ENCODE data around the gene BID.

GRCh38 chr22:17783312-17783711 is 9.0 kb upstream of the BID start:
- TF ChIP-seq AFF4 (CRISPR knock-in tag; IDR thresholded peaks at IDR 0.05; ENCODE audit: borderline replicate concordance) (no peak), MAX (CRISPR knock-in tag; IDR thresholded peaks at IDR 0.05) (no peak), CTCF (IDR thresholded peaks at IDR 0.05) (no peak), ATF3 (CRISPR knock-in tag; conservative IDR thresholded peaks at IDR 0.05) (no peak), ZNF263 (CRISPR knock-in tag; IDR thresholded peaks at IDR 0.05; ENCODE audit: low read depth) (no peak), ZNF512 (CRISPR knock-in tag; IDR thresholded peaks at IDR 0.05; ENCODE audit: borderline replicate concordance) (no peak), CREB1 (CRISPR knock-in tag; IDR thresholded peaks at IDR 0.05) (no peak)

Data from WTC11 (cell line).